Measurements from ENCODE around the gene AMZ1. TPM values are rescaled to one million over a fixed set of nuclear protein-coding genes. Genes with fewer than 3 reads are reported as not detected.

Gene AMZ1
- total and polyA plus RNA-seq, 10 of the 15 experiments (the other 5 are each of a cell fraction or from before 2014, with no cell fraction given) = 0.02 to 2.0 (median 0.69) TPM

DNA sequence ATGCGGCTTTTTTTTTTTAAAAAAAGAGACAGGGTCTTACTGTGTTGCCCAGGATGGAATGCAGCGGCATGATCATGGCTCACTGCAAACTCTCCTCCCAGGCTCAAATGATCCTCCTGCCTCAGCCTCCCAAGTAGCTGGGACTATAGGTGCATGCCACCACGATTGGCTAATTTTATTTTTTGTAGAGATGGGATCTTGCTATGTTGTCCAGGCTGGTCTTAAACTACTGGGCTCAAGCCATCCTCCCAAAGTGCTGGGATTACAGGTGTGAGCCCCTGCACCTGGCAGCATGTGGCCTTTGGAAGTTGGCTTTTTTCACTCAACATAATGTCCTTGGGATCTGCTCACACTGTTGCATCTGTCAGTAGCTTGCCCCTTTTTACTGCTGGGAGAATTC is 65.1 kb downstream of the AMZ1 start (continued):
- TF ChIP-seq, protein P1, sequence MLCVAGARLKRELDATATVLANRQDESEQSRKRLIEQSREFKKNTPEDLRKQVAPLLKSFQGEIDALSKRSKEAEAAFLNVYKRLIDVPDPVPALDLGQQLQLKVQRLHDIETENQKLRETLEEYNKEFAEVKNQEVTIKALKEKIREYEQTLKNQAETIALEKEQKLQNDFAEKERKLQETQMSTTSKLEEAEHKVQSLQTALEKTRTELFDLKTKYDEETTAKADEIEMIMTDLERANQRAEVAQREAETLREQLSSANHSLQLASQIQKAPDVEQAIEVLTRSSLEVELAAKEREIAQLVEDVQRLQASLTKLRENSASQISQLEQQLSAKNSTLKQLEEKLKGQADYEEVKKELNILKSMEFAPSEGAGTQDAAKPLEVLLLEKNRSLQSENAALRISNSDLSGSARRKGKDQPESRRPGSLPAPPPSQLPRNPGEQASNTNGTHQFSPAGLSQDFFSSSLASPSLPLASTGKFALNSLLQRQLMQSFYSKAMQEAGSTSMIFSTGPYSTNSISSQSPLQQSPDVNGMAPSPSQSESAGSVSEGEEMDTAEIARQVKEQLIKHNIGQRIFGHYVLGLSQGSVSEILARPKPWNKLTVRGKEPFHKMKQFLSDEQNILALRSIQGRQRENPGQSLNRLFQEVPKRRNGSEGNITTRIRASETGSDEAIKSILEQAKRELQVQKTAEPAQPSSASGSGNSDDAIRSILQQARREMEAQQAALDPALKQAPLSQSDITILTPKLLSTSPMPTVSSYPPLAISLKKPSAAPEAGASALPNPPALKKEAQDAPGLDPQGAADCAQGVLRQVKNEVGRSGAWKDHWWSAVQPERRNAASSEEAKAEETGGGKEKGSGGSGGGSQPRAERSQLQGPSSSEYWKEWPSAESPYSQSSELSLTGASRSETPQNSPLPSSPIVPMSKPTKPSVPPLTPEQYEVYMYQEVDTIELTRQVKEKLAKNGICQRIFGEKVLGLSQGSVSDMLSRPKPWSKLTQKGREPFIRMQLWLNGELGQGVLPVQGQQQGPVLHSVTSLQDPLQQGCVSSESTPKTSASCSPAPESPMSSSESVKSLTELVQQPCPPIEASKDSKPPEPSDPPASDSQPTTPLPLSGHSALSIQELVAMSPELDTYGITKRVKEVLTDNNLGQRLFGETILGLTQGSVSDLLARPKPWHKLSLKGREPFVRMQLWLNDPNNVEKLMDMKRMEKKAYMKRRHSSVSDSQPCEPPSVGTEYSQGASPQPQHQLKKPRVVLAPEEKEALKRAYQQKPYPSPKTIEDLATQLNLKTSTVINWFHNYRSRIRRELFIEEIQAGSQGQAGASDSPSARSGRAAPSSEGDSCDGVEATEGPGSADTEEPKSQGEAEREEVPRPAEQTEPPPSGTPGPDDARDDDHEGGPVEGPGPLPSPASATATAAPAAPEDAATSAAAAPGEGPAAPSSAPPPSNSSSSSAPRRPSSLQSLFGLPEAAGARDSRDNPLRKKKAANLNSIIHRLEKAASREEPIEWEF (IDR thresholded peaks at IDR 0.05; ENCODE audit: insufficient replicate concordance, low read depth, low read length) = no peak
- TF ChIP-seq NFYA (IDR thresholded peaks at IDR 0.05; ENCODE audit: borderline replicate concordance, low read depth, low read length) (no peak), RUNX3 (IDR thresholded peaks at IDR 0.05; ENCODE audit: low read length) (no peak), SMC3 (IDR thresholded peaks at IDR 0.05; ENCODE audit: borderline replicate concordance, low read length) (no peak), KLF5 (IDR thresholded peaks at IDR 0.05; ENCODE audit: partially characterized antibody) (no peak), FOS (IDR thresholded peaks at IDR 0.05; ENCODE audit: borderline replicate concordance, extremely low read depth, insufficient read length) (no peak), EZH2 (IDR thresholded peaks at IDR 0.05; ENCODE audit: borderline replicate concordance, control insufficient read depth, low read depth, low read length) (no peak), MTA3 (IDR thresholded peaks at IDR 0.05; ENCODE audit: borderline replicate concordance, low read length) (no peak), ATF7 (IDR thresholded peaks at IDR 0.05; ENCODE audit: low read depth) (no peak), SPI1 (IDR thresholded peaks at IDR 0.05; ENCODE audit: borderline replicate concordance, insufficient read depth, low read depth, low read length) (no peak)

All from GM12878 (cell line).